Activated naive CD4-positive, alpha-beta T cell treated with anti-CD3 and anti-CD28 coated beads, Interleukin-2, amount 50 U/mL, for 72 hours (primary cell): ENCODE results near the gene TRAF3IP1. TPM values are rescaled to one million over a fixed set of nuclear protein-coding genes. Genes with fewer than 3 reads are reported as not detected.
A peak's percentile ranks its signal among the peaks of the same experiment; 100 is the strongest.
"Not testable (repeated sequence)": the region's sequence is repeated elsewhere in the genome, so short reads cannot be mapped to it uniquely, and the experiment has no call there.

Experiments used
- ATAC-seq, 2 donors: fragments of 150-1000 bp; cut with Tn5 transposase; 2 replicates each; pipeline ENCODE4 v1.10.0; 2021; ENCODE audit warnings: mild to moderate bottlenecking in 2 of 2, moderate library complexity in 2 of 2
- DNase-seq, 2 donors: peaks; one replicate each; pipeline ENCODE4 v3.0.0; 2021 to 2022; ENCODE audit warnings: low spot score in 2 of 2
- H3K27ac Mint-ChIP-seq, 2 donors: one replicate each; pipeline ENCODE4 v1.8.0; 2022; ENCODE audit warnings: mild to moderate bottlenecking in 2 of 2, mixed read lengths in 2 of 2
- H3K36me3 Mint-ChIP-seq, 2 donors: one replicate each; pipeline ENCODE4 v1.8.0; 2022; ENCODE audit warnings: mixed read lengths in 2 of 2
- H3K9me3 Mint-ChIP-seq, 2 donors: one replicate each; pipeline ENCODE4 v1.8.0; 2022; ENCODE audit warnings: mixed read lengths in 2 of 2
- total RNA-seq, 2 donors: library from RNA; stranded (reverse); gene quantifications; one replicate each; pipeline ENCODE4 v1.2.3, GENCODE V29; 2022

TRAF3IP1 gene
- total RNA-seq, 2 donors from 2014 or later: 1.0 to 11.7 TPM

GRCh38 chr2:238434846-238435751, 114.8 kb downstream of the TRAF3IP1 start:
- H3K27ac Mint-ChIP-seq: no peak overlapping the region
- no peaks in the 10 kb centered on the region for H3K9me3 Mint-ChIP-seq
- ATAC-seq (no peak), DNase-seq (no peak)
- H3K36me3 Mint-ChIP-seq: peaks cover 18 to 39% of the 10 kb centered on the region in 2 donors

- Mint-ChIP-seq H3K27ac (no peak overlapping the region), H3K36me3 (peaks cover 17 to 39% of the 10 kb centered on the region in 2 donors), H3K9me3 (no peaks in the 10 kb centered on the region)
- DNase-seq (no peak), ATAC-seq (no peak)
Measured at GRCh38 chr2:238435752-238436096, 115.4 kb downstream of the TRAF3IP1 start.

GRCh38 chr2:238438856-238439849, 118.8 kb downstream of the TRAF3IP1 start:
- DNase-seq: peak; percentile 67 to 71
- peaks cover 33 to 34% of the 10 kb centered on the region in 2 donors for H3K36me3 Mint-ChIP-seq
- no peaks in the 10 kb centered on the region for H3K9me3 Mint-ChIP-seq
- peak overlapping the region; percentile 89 for H3K27ac Mint-ChIP-seq
- ATAC-seq: peak; percentile 94 to 96

- Mint-ChIP-seq H3K27ac (peak overlapping the region; percentile 89), H3K9me3 (no peaks in the 10 kb centered on the region), H3K36me3 (peaks cover 37 to 38% of the 10 kb centered on the region in 2 donors)
- DNase-seq (no peak), ATAC-seq (peak; percentile 63 to 75)
Measured at GRCh38 chr2:238439917-238440316, 119.6 kb downstream of the TRAF3IP1 start.

- DNase-seq (no peak), ATAC-seq (no peak)
- Mint-ChIP-seq H3K27ac (peak overlapping the region in 1 of 2 donors; percentile 89), H3K36me3 (peaks cover 38 to 41% of the 10 kb centered on the region in 2 donors), H3K9me3 (no peaks in the 10 kb centered on the region)
Measured at GRCh38 chr2:238440331-238440730, 120.0 kb downstream of the TRAF3IP1 start.

- H3K27ac Mint-ChIP-seq: peak overlapping the region in 1 of 2 donors; percentile 89
- H3K9me3 Mint-ChIP-seq: no peaks in the 10 kb centered on the region
- ATAC-seq (no peak), DNase-seq (no peak)
- peaks cover 42 to 46% of the 10 kb centered on the region in 2 donors for H3K36me3 Mint-ChIP-seq
Measured at GRCh38 chr2:238440767-238441166, 120.4 kb downstream of the TRAF3IP1 start.

GRCh38 chr2:238441262-238442114, 121.2 kb downstream of the TRAF3IP1 start:
- H3K9me3 Mint-ChIP-seq: no peaks in the 10 kb centered on the region
- ATAC-seq (no peak), DNase-seq (no peak)
- peaks cover 43 to 50% of the 10 kb centered on the region in 2 donors for H3K36me3 Mint-ChIP-seq
- H3K27ac Mint-ChIP-seq: peak overlapping the region in 1 of 2 donors; percentile 89

GRCh38 chr2:238442257-238442656, 121.9 kb downstream of the TRAF3IP1 start:
- DNase-seq, ATAC-seq, H3K9me3 Mint-ChIP-seq, H3K27ac Mint-ChIP-seq: not testable (repeated sequence)
- peaks cover 40 to 50% of the 10 kb centered on the region in 2 donors for H3K36me3 Mint-ChIP-seq

- DNase-seq (no peak), ATAC-seq (no peak)
- Mint-ChIP-seq H3K36me3 (peaks cover 36 to 60% of the 10 kb centered on the region in 2 donors), H3K9me3 (no peaks in the 10 kb centered on the region), H3K27ac (no peak overlapping the region)
Measured at GRCh38 chr2:238444242-238444641, 123.9 kb downstream of the TRAF3IP1 start.

GRCh38 chr2:238445409-238446190, 125.3 kb downstream of the TRAF3IP1 start:
- DNase-seq (no peak), ATAC-seq (no peak)
- no peak overlapping the region for H3K27ac Mint-ChIP-seq
- H3K9me3 Mint-ChIP-seq: no peaks in the 10 kb centered on the region
- peaks cover 41 to 59% of the 10 kb centered on the region in 2 donors for H3K36me3 Mint-ChIP-seq

GRCh38 chr2:238446371-238446770, 126.1 kb downstream of the TRAF3IP1 start:
- Mint-ChIP-seq H3K36me3 (peaks cover 37 to 57% of the 10 kb centered on the region in 2 donors), H3K27ac (no peak overlapping the region), H3K9me3 (no peaks in the 10 kb centered on the region)
- no peak for DNase-seq
- ATAC-seq: no peak

- Mint-ChIP-seq H3K27ac (peak overlapping the region in 1 of 2 donors; percentile 2), H3K9me3 (no peaks in the 10 kb centered on the region), H3K36me3 (peaks cover 43 to 68% of the 10 kb centered on the region in 2 donors)
- ATAC-seq: no peak
- no peak for DNase-seq
Measured at GRCh38 chr2:238448031-238448955, 128.0 kb downstream of the TRAF3IP1 start.

GRCh38 chr2:238449241-238449640, 128.9 kb downstream of the TRAF3IP1 start:
- peaks cover 39 to 65% of the 10 kb centered on the region in 2 donors for H3K36me3 Mint-ChIP-seq
- ATAC-seq (no peak), DNase-seq (no peak)
- H3K27ac Mint-ChIP-seq: peak overlapping the region in 1 of 2 donors; percentile 5
- H3K9me3 Mint-ChIP-seq: peaks cover 0 to 2% of the 10 kb centered on the region in 2 donors

GRCh38 chr2:238449909-238450417, 129.6 kb downstream of the TRAF3IP1 start:
- ATAC-seq: no peak
- Mint-ChIP-seq H3K36me3 (peaks cover 38 to 58% of the 10 kb centered on the region in 2 donors), H3K9me3 (peaks cover 0 to 5% of the 10 kb centered on the region in 2 donors), H3K27ac (peak overlapping the region in 1 of 2 donors; percentile 85)
- no peak for DNase-seq
